ENCODE results near the gene MYL4. TPM values are rescaled to one million over a fixed set of nuclear protein-coding genes. Genes with fewer than 3 reads are reported as not detected.
"Not testable (repeated sequence)": the region's sequence is repeated elsewhere in the genome, so short reads cannot be mapped to it uniquely, and the experiment has no call there.

MYL4 gene
- total RNA-seq, 1 donor from 2014 or later, result 610 TPM

- peaks cover 0 to 4% (median 3%) of the 10 kb centered on the region in 3 donors for H3K4me1 ChIP-seq (ENCODE audit: control insufficient read depth in 3 of 3, insufficient read depth in 3 of 3, low read length in 3 of 3)
- H3K27ac ChIP-seq (ENCODE audit: low read depth, low read length), result no peak overlapping the region
- H3K4me3 ChIP-seq (ENCODE audit: low read length in 3 of 3), result no peak overlapping the region
- no peak overlapping the region for H3K9ac ChIP-seq (ENCODE audit: low read depth in 1 of 3, low read length in 3 of 3)
- no peaks in the 10 kb centered on the region for H3K9me3 ChIP-seq (ENCODE audit: control insufficient read depth in 3 of 3, low read length in 3 of 3)
- peaks cover 3 to 11% (median 7%) of the 10 kb centered on the region in 3 donors for H3K36me3 ChIP-seq (ENCODE audit: control insufficient read depth in 3 of 3, insufficient read depth in 3 of 3, low read length in 3 of 3)
- H3K27me3 ChIP-seq (ENCODE audit: control insufficient read depth in 3 of 3, insufficient read depth in 3 of 3, low read length in 3 of 3), result no peaks in the 10 kb centered on the region
Observed at GRCh38 chr17:47176389-47176826, 32.7 kb upstream of the MYL4 start.

DNA sequence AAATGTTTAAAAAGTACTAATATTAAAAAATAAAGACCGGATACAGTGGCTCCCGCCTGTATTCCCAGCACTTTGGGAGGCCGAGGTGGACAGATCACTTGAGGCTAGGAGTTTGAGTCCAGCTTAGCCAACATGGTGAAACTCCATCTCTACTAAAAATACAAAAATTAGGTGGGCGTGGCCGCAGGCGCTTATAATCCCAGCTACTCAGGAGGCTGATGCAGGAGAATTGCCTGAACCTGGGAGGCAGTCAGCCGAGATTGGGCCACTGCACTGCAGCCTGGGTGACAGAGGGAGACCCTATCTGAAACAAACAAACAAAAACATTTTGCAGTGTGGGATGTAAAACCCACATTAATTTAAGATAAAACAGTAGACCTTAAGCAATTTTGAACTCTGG is 31.9 kb upstream of the MYL4 start:
- no peaks in the 10 kb centered on the region for H3K27me3 ChIP-seq (ENCODE audit: control insufficient read depth in 3 of 3, insufficient read depth in 3 of 3, low read length in 3 of 3)
- peaks cover 3 to 4% (median 4%) of the 10 kb centered on the region in 3 donors for H3K4me1 ChIP-seq (ENCODE audit: control insufficient read depth in 3 of 3, insufficient read depth in 3 of 3, low read length in 3 of 3)
- no peak overlapping the region for H3K4me3 ChIP-seq (ENCODE audit: low read length in 3 of 3)
- peaks cover 3 to 13% (median 7%) of the 10 kb centered on the region in 3 donors for H3K36me3 ChIP-seq (ENCODE audit: control insufficient read depth in 3 of 3, insufficient read depth in 3 of 3, low read length in 3 of 3)
- no peaks in the 10 kb centered on the region for H3K9me3 ChIP-seq (ENCODE audit: control insufficient read depth in 3 of 3, low read length in 3 of 3)
- no peak overlapping the region for H3K27ac ChIP-seq (ENCODE audit: low read depth, low read length)
- H3K9ac ChIP-seq (ENCODE audit: low read depth in 1 of 3, low read length in 3 of 3), result no peak overlapping the region

GRCh38 chr17:47179141-47179540 is 30.0 kb upstream of the MYL4 start:
- H3K4me1 ChIP-seq (ENCODE audit: control insufficient read depth in 3 of 3, insufficient read depth in 3 of 3, low read length in 3 of 3), result peaks cover 0 to 10% (median 3%) of the 10 kb centered on the region in 3 donors
- no peaks in the 10 kb centered on the region for H3K27me3 ChIP-seq (ENCODE audit: control insufficient read depth in 3 of 3, insufficient read depth in 3 of 3, low read length in 3 of 3)
- no peaks in the 10 kb centered on the region for H3K9me3 ChIP-seq (ENCODE audit: control insufficient read depth in 3 of 3, low read length in 3 of 3)
- H3K9ac ChIP-seq (ENCODE audit: low read depth in 1 of 3, low read length in 3 of 3), result no peak overlapping the region
- peaks cover 3 to 11% (median 7%) of the 10 kb centered on the region in 3 donors for H3K36me3 ChIP-seq (ENCODE audit: control insufficient read depth in 3 of 3, insufficient read depth in 3 of 3, low read length in 3 of 3)
- no peak overlapping the region for H3K4me3 ChIP-seq (ENCODE audit: low read length in 3 of 3)
- H3K27ac ChIP-seq (ENCODE audit: low read depth, low read length), result no peak overlapping the region

- peaks cover 3 to 11% (median 7%) of the 10 kb centered on the region in 3 donors for H3K36me3 ChIP-seq (ENCODE audit: control insufficient read depth in 3 of 3, insufficient read depth in 3 of 3, low read length in 3 of 3)
- H3K4me1 ChIP-seq (ENCODE audit: control insufficient read depth in 3 of 3, insufficient read depth in 3 of 3, low read length in 3 of 3), result peaks cover 4 to 14% (median 6%) of the 10 kb centered on the region in 3 donors
Observed at GRCh38 chr17:47180337-47180736, 28.8 kb upstream of the MYL4 start.

GRCh38 chr17:47180988-47181387 is 28.2 kb upstream of the MYL4 start:
- Histone ChIP-seq H3K36me3 (ENCODE audit: control insufficient read depth in 3 of 3, insufficient read depth in 3 of 3, low read length in 3 of 3) (peaks cover 3 to 11% (median 7%) of the 10 kb centered on the region in 3 donors), H3K4me1 (ENCODE audit: control insufficient read depth in 3 of 3, insufficient read depth in 3 of 3, low read length in 3 of 3) (peaks cover 7 to 19% (median 8%) of the 10 kb centered on the region in 3 donors)
- H3K27me3 ChIP-seq (ENCODE audit: control insufficient read depth in 3 of 3, insufficient read depth in 3 of 3, low read length in 3 of 3); H3K9me3 ChIP-seq (ENCODE audit: control insufficient read depth in 3 of 3, low read length in 3 of 3); H3K27ac ChIP-seq (ENCODE audit: low read depth, low read length); H3K4me3 ChIP-seq (ENCODE audit: low read length in 3 of 3); H3K9ac ChIP-seq (ENCODE audit: low read depth in 1 of 3, low read length in 3 of 3): not testable (repeated sequence)

More at GRCh38 chr17:47180337-47180736, 28.8 kb upstream of the MYL4 start:
- no peaks in the 10 kb centered on the region for H3K9me3 ChIP-seq (ENCODE audit: control insufficient read depth in 3 of 3, low read length in 3 of 3)
- H3K27ac ChIP-seq (ENCODE audit: low read depth, low read length), result no peak overlapping the region
- no peak overlapping the region for H3K4me3 ChIP-seq (ENCODE audit: low read length in 3 of 3)
- no peaks in the 10 kb centered on the region for H3K27me3 ChIP-seq (ENCODE audit: control insufficient read depth in 3 of 3, insufficient read depth in 3 of 3, low read length in 3 of 3)
- H3K9ac ChIP-seq (ENCODE audit: low read depth in 1 of 3, low read length in 3 of 3), result no peak overlapping the region

GRCh38 chr17:47184681-47185080 is 24.5 kb upstream of the MYL4 start:
- Histone ChIP-seq H3K9me3 (ENCODE audit: control insufficient read depth in 3 of 3, low read length in 3 of 3) (no peaks in the 10 kb centered on the region), H3K4me1 (ENCODE audit: control insufficient read depth in 3 of 3, insufficient read depth in 3 of 3, low read length in 3 of 3) (peaks cover 5 to 34% (median 18%) of the 10 kb centered on the region in 3 donors), H3K4me3 (ENCODE audit: low read length in 3 of 3) (no peak overlapping the region), H3K27me3 (ENCODE audit: control insufficient read depth in 3 of 3, insufficient read depth in 3 of 3, low read length in 3 of 3) (no peaks in the 10 kb centered on the region), H3K36me3 (ENCODE audit: control insufficient read depth in 3 of 3, insufficient read depth in 3 of 3, low read length in 3 of 3) (peaks cover 3 to 7% (median 4%) of the 10 kb centered on the region in 3 donors), H3K9ac (ENCODE audit: low read depth in 1 of 3, low read length in 3 of 3) (no peak overlapping the region), H3K27ac (ENCODE audit: low read depth, low read length) (no peak overlapping the region)

DNA sequence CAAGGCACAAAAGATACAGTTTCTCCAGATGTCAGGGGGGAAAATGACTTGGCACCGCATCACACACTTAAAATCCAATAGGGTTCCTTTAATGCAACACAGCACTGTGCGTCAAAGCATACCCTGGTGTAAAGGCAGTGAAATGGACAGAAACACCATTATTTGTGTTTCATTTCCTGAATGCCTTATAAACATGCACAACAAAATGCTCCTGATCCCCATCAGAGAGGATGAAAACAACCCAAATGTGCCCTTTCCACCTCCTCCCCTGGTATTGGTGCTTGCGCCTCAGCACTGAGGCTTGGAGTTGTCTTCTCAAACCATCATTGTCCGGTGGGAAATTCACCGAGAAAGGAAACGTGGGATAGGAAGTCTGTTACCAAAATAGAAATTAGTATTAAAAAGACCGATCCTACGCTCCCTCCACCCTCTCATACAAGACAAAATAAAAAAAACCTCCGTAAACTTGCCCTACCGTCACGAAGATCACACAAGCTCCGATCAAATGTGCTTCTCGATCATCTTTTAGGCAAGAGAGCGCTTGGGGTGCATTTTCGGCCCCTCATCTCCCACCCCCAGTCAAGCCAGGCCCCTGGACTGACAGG is 20.8 kb upstream of the MYL4 start:
- Histone ChIP-seq H3K36me3 (ENCODE audit: control insufficient read depth in 3 of 3, insufficient read depth in 3 of 3, low read length in 3 of 3) (peaks cover 0 to 3% (median 0%) of the 10 kb centered on the region in 3 donors), H3K9ac (ENCODE audit: low read depth in 1 of 3, low read length in 3 of 3) (peak overlapping the region; percentile 96 to 100 (median 99)), H3K27me3 (ENCODE audit: control insufficient read depth in 3 of 3, insufficient read depth in 3 of 3, low read length in 3 of 3) (no peaks in the 10 kb centered on the region), H3K4me1 (ENCODE audit: control insufficient read depth in 3 of 3, insufficient read depth in 3 of 3, low read length in 3 of 3) (peaks cover 5 to 24% (median 18%) of the 10 kb centered on the region in 3 donors), H3K9me3 (ENCODE audit: control insufficient read depth in 3 of 3, low read length in 3 of 3) (no peaks in the 10 kb centered on the region), H3K4me3 (ENCODE audit: low read length in 3 of 3) (peak overlapping the region; percentile 79 to 97 (median 87)), H3K27ac (ENCODE audit: low read depth, low read length) (peak overlapping the region; percentile 96)

- H3K9ac ChIP-seq (ENCODE audit: low read depth in 1 of 3, low read length in 3 of 3), result peak within 1 kb of the TSS; percentile 96 to 100 (median 99)
- peaks cover 5 to 24% (median 18%) of the 10 kb centered on the region in 3 donors for H3K4me1 ChIP-seq (ENCODE audit: control insufficient read depth in 3 of 3, insufficient read depth in 3 of 3, low read length in 3 of 3)
- peaks cover 0 to 3% (median 0%) of the 10 kb centered on the region in 3 donors for H3K36me3 ChIP-seq (ENCODE audit: control insufficient read depth in 3 of 3, insufficient read depth in 3 of 3, low read length in 3 of 3)
Observed at GRCh38 chr17:47188876-47189731, 20.0 kb upstream of the MYL4 start, which contains the start of gene CDC27. Gene CDC27, minus strand, starts transcription at chr17:47189295. Its CDS starts 123 bp downstream, at chr17:47189172.

GRCh38 chr17:47189732-47190237 is 19.4 kb upstream of the MYL4 start:
- peak overlapping the region; percentile 78 to 96 (median 87) for H3K9ac ChIP-seq (ENCODE audit: low read depth in 1 of 3, low read length in 3 of 3)
- H3K4me3 ChIP-seq (ENCODE audit: low read length in 3 of 3), result peak overlapping the region; percentile 69 to 87 (median 81)
- H3K9me3 ChIP-seq (ENCODE audit: control insufficient read depth in 3 of 3, low read length in 3 of 3), result no peaks in the 10 kb centered on the region
- peak overlapping the region; percentile 96 for H3K27ac ChIP-seq (ENCODE audit: low read depth, low read length)
- H3K36me3 ChIP-seq (ENCODE audit: control insufficient read depth in 3 of 3, insufficient read depth in 3 of 3, low read length in 3 of 3), result peaks cover 0 to 3% (median 0%) of the 10 kb centered on the region in 3 donors
- peaks cover 2 to 21% (median 14%) of the 10 kb centered on the region in 3 donors for H3K4me1 ChIP-seq (ENCODE audit: control insufficient read depth in 3 of 3, insufficient read depth in 3 of 3, low read length in 3 of 3)
- no peaks in the 10 kb centered on the region for H3K27me3 ChIP-seq (ENCODE audit: control insufficient read depth in 3 of 3, insufficient read depth in 3 of 3, low read length in 3 of 3)

More at GRCh38 chr17:47188876-47189731, 20.0 kb upstream of the MYL4 start, which contains the start of gene CDC27:
- Histone ChIP-seq H3K27ac (ENCODE audit: low read depth, low read length) (peak within 1 kb of the TSS; percentile 96), H3K4me3 (ENCODE audit: low read length in 3 of 3) (peak within 1 kb of the TSS; percentile 81 to 97 (median 87)), H3K9me3 (ENCODE audit: control insufficient read depth in 3 of 3, low read length in 3 of 3) (no peaks in the 10 kb centered on the region), H3K27me3 (ENCODE audit: control insufficient read depth in 3 of 3, insufficient read depth in 3 of 3, low read length in 3 of 3) (no peaks in the 10 kb centered on the region)

Data from skeletal muscle tissue (tissue), 4 donors.